Measurements from ENCODE around the gene IRF9.

The IRF9 gene

GRCh38 chr14:24147761-24148428 is 13.2 kb upstream of the IRF9 start:
- no peak for DNase-seq (ENCODE audit: low spot score)

GRCh38 chr14:24149302-24149969 is 11.6 kb upstream of the IRF9 start:
- DNase-seq (ENCODE audit: low spot score), result no peak

- DNase-seq (ENCODE audit: low spot score), result no peak
Observed at GRCh38 chr14:24150061-24150460, 11.0 kb upstream of the IRF9 start.

GRCh38 chr14:24150567-24150966 is 10.5 kb upstream of the IRF9 start:
- DNase-seq (ENCODE audit: low spot score), result no peak

GRCh38 chr14:24150993-24151392 is 10.1 kb upstream of the IRF9 start:
- DNase-seq (ENCODE audit: low spot score), result no peak

- no peak for DNase-seq (ENCODE audit: low spot score)
Observed at GRCh38 chr14:24151404-24152080, 9.5 kb upstream of the IRF9 start.

- no peak for DNase-seq (ENCODE audit: low spot score)
Observed at GRCh38 chr14:24155100-24155499, 6.0 kb upstream of the IRF9 start.

GRCh38 chr14:24156840-24157239 is 4.2 kb upstream of the IRF9 start:
- no peak for DNase-seq (ENCODE audit: low spot score)

GRCh38 chr14:24157331-24157730 is 3.7 kb upstream of the IRF9 start:
- DNase-seq (ENCODE audit: low spot score), result no peak

GRCh38 chr14:24159777-24160498 is 1.1 kb upstream of the IRF9 start:
- DNase-seq (ENCODE audit: low spot score), result no peak

GRCh38 chr14:24160499-24160849 is 591 bp upstream of the IRF9 start:
- DNase-seq (ENCODE audit: low spot score), result no peak

GRCh38 chr14:24162093-24162492 is 1.0 kb downstream of the IRF9 start:
- no peak for DNase-seq (ENCODE audit: low spot score)

- DNase-seq (ENCODE audit: low spot score), result no peak
Observed at GRCh38 chr14:24164518-24164991, 3.5 kb downstream of the IRF9 start.

- DNase-seq (ENCODE audit: low spot score), result no peak
Observed at GRCh38 chr14:24165785-24166184, 4.7 kb downstream of the IRF9 start.

GRCh38 chr14:24167469-24168114 is 6.5 kb downstream of the IRF9 start:
- no peak for DNase-seq (ENCODE audit: low spot score)

- peak; percentile 98 for DNase-seq (ENCODE audit: low spot score)
Observed at GRCh38 chr14:24171422-24172260, 10.6 kb downstream of the IRF9 start, which contains the start of gene REC8. Gene REC8, plus strand, starts transcription at chr14:24172080. Its CDS starts 473 bp downstream, at chr14:24172553.

- DNase-seq (ENCODE audit: low spot score), result no peak
Observed at GRCh38 chr14:24172261-24172860, 11.3 kb downstream of the IRF9 start.

GRCh38 chr14:24172871-24173281 is 11.8 kb downstream of the IRF9 start:
- no peak for DNase-seq (ENCODE audit: low spot score)

GRCh38 chr14:24176599-24176998 is 15.5 kb downstream of the IRF9 start:
- DNase-seq (ENCODE audit: low spot score), result no peak

- DNase-seq (ENCODE audit: low spot score), result no peak
Observed at GRCh38 chr14:24177041-24177825, 16.2 kb downstream of the IRF9 start.

Data from NAMALWA (cell line).